Neural cell (in vitro differentiated cells): ENCODE results near the gene KRTAP5-8.

Experiments used
- CTCF ChIP-seq: fragments of 450-650 bp; IDR thresholded peaks from 2 replicates; pipeline ENCODE4 v1.5.1; 2014; ENCODE audit warnings: antibody characterized with exemption, mild to moderate bottlenecking, moderate library complexity; ENCODE audit not compliant: poor library complexity, severe bottlenecking
- EZH2 ChIP-seq: fragments of 200-600, 300-800 bp; shearing (Covaris generic), sonication (generic); IDR thresholded peaks from 2 replicates; pipeline ENCODE4 v1.6.1; 2014; ENCODE audit warnings: antibody characterized with exemption, low read length, borderline replicate concordance, mild to moderate bottlenecking; ENCODE audit not compliant: insufficient read depth, poor library complexity, severe bottlenecking
- POLR2AphosphoS5 ChIP-seq: IDR thresholded peaks from 2 replicates; pipeline ENCODE4 v1.6.1; 2012
- REST ChIP-seq: IDR thresholded peaks from 2 replicates; pipeline ENCODE4 v1.6.1; 2012; ENCODE audit warnings: borderline replicate concordance
- SMC3 ChIP-seq: fragments of 450-650 bp; conservative IDR thresholded peaks from 2 replicates; pipeline ENCODE4 v1.6.1; 2014; ENCODE audit warnings: antibody characterized with exemption, mild to moderate bottlenecking, moderate library complexity; ENCODE audit not compliant: poor library complexity

- TF ChIP-seq CTCF (no peak), EZH2 (no peak), POLR2AphosphoS5 (no peak), REST (no peak), SMC3 (no peak)
Observed at GRCh38 chr11:71542879-71543777, 5.3 kb downstream of the KRTAP5-8 start.
